ENCODE data around the gene UBE4B.

Gene UBE4B

GRCh38 chr1:10121688-10122087, 88.9 kb downstream of the UBE4B start:
- DNase-seq, result no peak

- DNase-seq, result no peak
Measured at GRCh38 chr1:10122926-10123325, 90.2 kb downstream of the UBE4B start.

- DNase-seq, result no peak
Measured at GRCh38 chr1:10128101-10128765, 95.5 kb downstream of the UBE4B start.

GRCh38 chr1:10132316-10132715, 99.6 kb downstream of the UBE4B start:
- DNase-seq, result no peak

GRCh38 chr1:10132852-10133251, 100.1 kb downstream of the UBE4B start:
- DNase-seq, result no peak

- DNase-seq, result no peak
Measured at GRCh38 chr1:10140981-10141380, 108.2 kb downstream of the UBE4B start.

- DNase-seq, result no peak
Measured at GRCh38 chr1:10143961-10144485, 111.3 kb downstream of the UBE4B start.

- DNase-seq, result no peak
Measured at GRCh38 chr1:10146391-10146790, 113.6 kb downstream of the UBE4B start.

- no peak for DNase-seq
Measured at GRCh38 chr1:10149231-10149630, 116.5 kb downstream of the UBE4B start.

GRCh38 chr1:10152709-10153284, 120.0 kb downstream of the UBE4B start:
- DNase-seq, result no peak

- DNase-seq, result no peak
Measured at GRCh38 chr1:10155087-10155712, 122.4 kb downstream of the UBE4B start.

- DNase-seq, result no peak
Measured at GRCh38 chr1:10160173-10160572, 127.4 kb downstream of the UBE4B start.

GRCh38 chr1:10160907-10161490, 128.2 kb downstream of the UBE4B start:
- DNase-seq, result no peak

GRCh38 chr1:10161541-10162290, 129.0 kb downstream of the UBE4B start:
- DNase-seq, result no peak

GRCh38 chr1:10168912-10169514, 136.3 kb downstream of the UBE4B start:
- no peak for DNase-seq

GRCh38 chr1:10170239-10170574, 137.4 kb downstream of the UBE4B start:
- no peak for DNase-seq

GRCh38 chr1:10171105-10171767, 138.5 kb downstream of the UBE4B start:
- no peak for DNase-seq

GRCh38 chr1:10171995-10172669, 139.4 kb downstream of the UBE4B start:
- no peak for DNase-seq

GRCh38 chr1:10173582-10173981, 140.8 kb downstream of the UBE4B start:
- DNase-seq, result no peak

- DNase-seq, result no peak
Measured at GRCh38 chr1:10177876-10178275, 145.1 kb downstream of the UBE4B start.

- DNase-seq, result no peak
Measured at GRCh38 chr1:10178597-10179405, 146.0 kb downstream of the UBE4B start.

Data from stimulated activated naive CD4-positive, alpha-beta T cell treated with Interleukin-2 at 50 U/mL for 16 hours (primary cell).